Measurements from ENCODE around the gene SENP7.

SENP7 gene

GRCh38 chr3:101529816-101530685 lies 17.0 kb upstream of the SENP7 start:
- H3K36me3 ChIP-seq (ENCODE audit: control insufficient read depth, insufficient read depth, low read length) = no peaks in the 10 kb centered on the region
- no peak overlapping the region for H3K4me3 ChIP-seq (replicated peaks; ENCODE audit: low read depth, low read length)
- DNase-seq (ENCODE audit: extremely low read depth, insufficient read length) = no peak
- no peaks in the 10 kb centered on the region for H3K27me3 ChIP-seq (replicated peaks; ENCODE audit: control insufficient read depth, insufficient read depth, low read length)
- no peak for TF ChIP-seq CTCF (IDR thresholded peaks at IDR 0.05; ENCODE audit: insufficient read depth, low read length, poor library complexity, severe bottlenecking)

GRCh38 chr3:101527906-101528305 lies 14.9 kb upstream of the SENP7 start:
- no peaks in the 10 kb centered on the region for H3K36me3 ChIP-seq (ENCODE audit: control insufficient read depth, insufficient read depth, low read length)
- H3K4me3 ChIP-seq (replicated peaks; ENCODE audit: low read depth, low read length) = no peak overlapping the region
- H3K27me3 ChIP-seq (replicated peaks; ENCODE audit: control insufficient read depth, insufficient read depth, low read length) = no peaks in the 10 kb centered on the region
- no peak for DNase-seq (ENCODE audit: extremely low read depth, insufficient read length)
- no peak for TF ChIP-seq CTCF (IDR thresholded peaks at IDR 0.05; ENCODE audit: insufficient read depth, low read length, poor library complexity, severe bottlenecking)

- TF ChIP-seq CTCF (IDR thresholded peaks at IDR 0.05; ENCODE audit: insufficient read depth, low read length, poor library complexity, severe bottlenecking) = no peak
- H3K36me3 ChIP-seq (ENCODE audit: control insufficient read depth, insufficient read depth, low read length) = no peaks in the 10 kb centered on the region
- no peaks in the 10 kb centered on the region for H3K27me3 ChIP-seq (replicated peaks; ENCODE audit: control insufficient read depth, insufficient read depth, low read length)
- no peak overlapping the region for H3K4me3 ChIP-seq (replicated peaks; ENCODE audit: low read depth, low read length)
- no peak for DNase-seq (ENCODE audit: extremely low read depth, insufficient read length)
Observed at GRCh38 chr3:101527441-101527840, 14.4 kb upstream of the SENP7 start.

GRCh38 chr3:101521211-101521701 lies 8.2 kb upstream of the SENP7 start:
- Histone ChIP-seq H3K4me3 (replicated peaks; ENCODE audit: low read depth, low read length) (no peak overlapping the region), H3K36me3 (ENCODE audit: control insufficient read depth, insufficient read depth, low read length) (no peaks in the 10 kb centered on the region), H3K27me3 (replicated peaks; ENCODE audit: control insufficient read depth, insufficient read depth, low read length) (no peaks in the 10 kb centered on the region)
- no peak for TF ChIP-seq CTCF (IDR thresholded peaks at IDR 0.05; ENCODE audit: insufficient read depth, low read length, poor library complexity, severe bottlenecking)
- DNase-seq (ENCODE audit: extremely low read depth, insufficient read length) = no peak

GRCh38 chr3:101519685-101520365 lies 6.8 kb upstream of the SENP7 start:
- Histone ChIP-seq H3K4me3 (replicated peaks; ENCODE audit: low read depth, low read length) (no peak overlapping the region), H3K27me3 (replicated peaks; ENCODE audit: control insufficient read depth, insufficient read depth, low read length) (no peaks in the 10 kb centered on the region), H3K36me3 (ENCODE audit: control insufficient read depth, insufficient read depth, low read length) (no peaks in the 10 kb centered on the region)
- no peak for TF ChIP-seq CTCF (IDR thresholded peaks at IDR 0.05; ENCODE audit: insufficient read depth, low read length, poor library complexity, severe bottlenecking)
- no peak for DNase-seq (ENCODE audit: extremely low read depth, insufficient read length)
